Breast epithelium (tissue), 4 donors: ENCODE measurements around the gene PIF1. TPM values are rescaled to one million over a fixed set of nuclear protein-coding genes. Genes with fewer than 3 reads are reported as not detected.

Experiments
- DNase-seq, 2 donors: peaks; one replicate each; pipeline ENCODE4 v3.0.0-alpha.2; 2019; ENCODE audit warnings: low spot score in 2 of 2
- H3K27ac ChIP-seq, 2 donors: fragments of 200-600 bp; sonication (generic) in 1 of 2; one replicate each; pipeline ENCODE4 v1.5.1; 2016 to 2019; ENCODE audit warnings: mild to moderate bottlenecking in 1 of 2
- H3K27me3 ChIP-seq, 2 donors: fragments of 200-600 bp; sonication (generic) in 1 of 2; one replicate each; pipeline versions ENCODE4 v1.5.1 to v1.6.0; 2017 to 2019; ENCODE audit warnings: control low read depth in 1 of 2, mild to moderate bottlenecking in 1 of 2
- H3K36me3 ChIP-seq: fragments of 200-600 bp; one replicate; pipeline ENCODE4 v1.5.1; 2019
- H3K4me1 ChIP-seq, 2 donors: fragments of 200-600 bp; sonication (generic); one replicate each; pipeline ENCODE4 v1.5.1; 2016 to 2019; ENCODE audit warnings: control low read depth in 1 of 2
- H3K4me3 ChIP-seq, 3 donors: fragments of 200-600 bp; sonication (generic); 1 replicate in 2 of 3; 2 replicates in 1 of 3; pipeline ENCODE4 v1.5.1; 2016 to 2019; ENCODE audit warnings: mild to moderate bottlenecking in 3 of 3, moderate library complexity in 2 of 3
- H3K9me3 ChIP-seq, 2 donors: fragments of 200-600 bp; sonication (generic) in 1 of 2; one replicate each; pipeline ENCODE4 v1.5.1; 2016 to 2019; ENCODE audit warnings: control low read depth in 1 of 2
- POLR2A ChIP-seq: fragments of 450-650 bp; IDR thresholded peaks from one replicate; pipeline ENCODE4 v1.6.1; 2016; ENCODE audit warnings: antibody characterized with exemption, mild to moderate bottlenecking, moderate library complexity
- POLR2AphosphoS5 ChIP-seq, 3 donors: sonication (generic); formaldehyde crosslinking; IDR thresholded peaks; one replicate each; pipeline ENCODE4 v1.6.1; 2017; ENCODE audit warnings: antibody characterized with exemption in 3 of 3
- intact Hi-C: fragments of 100-400 bp; cut with DNase I; formaldehyde crosslinking; loops from one replicate; pipeline ENCODE4 v1.15.1; 2023; ENCODE audit warnings: low total_unique reads
- total RNA-seq, 3 donors: library from RNA; depleted of rRNA; stranded (reverse); fragments of >200 nt; gene quantifications; one replicate each; pipeline ENCODE4 v1.1.0, GENCODE V29; 2016
- TF ChIP-seq, protein P1 (sequence below), 3 donors: fragments of 450-650 bp; IDR thresholded peaks; one replicate each; pipeline ENCODE4 v1.5.1; 2016 to 2017; ENCODE audit warnings: antibody characterized with exemption in 3 of 3, mild to moderate bottlenecking in 3 of 3, moderate library complexity in 3 of 3

Gene PIF1
- total RNA-seq, 3 donors from 2014 or later: 0.44 to 1.3 (median 0.66) TPM

DNA sequence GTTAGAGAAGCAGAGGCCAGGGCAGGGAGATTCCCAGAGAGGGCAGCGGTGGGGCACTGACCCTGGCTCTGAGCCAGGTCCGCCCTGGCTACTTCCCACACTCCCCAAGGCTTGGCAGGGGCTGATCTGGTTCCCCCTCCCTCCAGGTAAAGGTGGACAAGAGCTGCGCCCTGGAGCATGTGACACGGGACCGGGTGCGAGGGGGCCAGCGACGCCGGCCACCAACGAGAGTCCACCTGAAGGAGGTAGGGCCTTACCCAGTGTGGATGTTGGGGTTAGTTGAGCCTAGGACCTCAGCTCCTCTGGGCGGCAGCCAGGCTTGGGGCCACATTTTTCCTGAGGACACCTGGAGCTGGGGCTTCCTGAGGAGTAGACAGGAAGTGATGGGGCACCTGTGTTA lies 35.9 kb upstream of the PIF1 start:
- DNase-seq: no peak
- Histone ChIP-seq H3K27me3 (no peaks in the 10 kb centered on the region), H3K9me3 (no peaks in the 10 kb centered on the region), H3K36me3 (no peaks in the 10 kb centered on the region), H3K4me3 (no peak overlapping the region), H3K27ac (no peak overlapping the region), H3K4me1 (peaks cover 0 to 7% of the 10 kb centered on the region in 2 donors)
- intact Hi-C loops: no loop called here
- no peak for TF ChIP-seq POLR2A
- TF ChIP-seq POLR2AphosphoS5 (IDR thresholded peaks at IDR 0.05): no peak
- TF ChIP-seq, protein P1, sequence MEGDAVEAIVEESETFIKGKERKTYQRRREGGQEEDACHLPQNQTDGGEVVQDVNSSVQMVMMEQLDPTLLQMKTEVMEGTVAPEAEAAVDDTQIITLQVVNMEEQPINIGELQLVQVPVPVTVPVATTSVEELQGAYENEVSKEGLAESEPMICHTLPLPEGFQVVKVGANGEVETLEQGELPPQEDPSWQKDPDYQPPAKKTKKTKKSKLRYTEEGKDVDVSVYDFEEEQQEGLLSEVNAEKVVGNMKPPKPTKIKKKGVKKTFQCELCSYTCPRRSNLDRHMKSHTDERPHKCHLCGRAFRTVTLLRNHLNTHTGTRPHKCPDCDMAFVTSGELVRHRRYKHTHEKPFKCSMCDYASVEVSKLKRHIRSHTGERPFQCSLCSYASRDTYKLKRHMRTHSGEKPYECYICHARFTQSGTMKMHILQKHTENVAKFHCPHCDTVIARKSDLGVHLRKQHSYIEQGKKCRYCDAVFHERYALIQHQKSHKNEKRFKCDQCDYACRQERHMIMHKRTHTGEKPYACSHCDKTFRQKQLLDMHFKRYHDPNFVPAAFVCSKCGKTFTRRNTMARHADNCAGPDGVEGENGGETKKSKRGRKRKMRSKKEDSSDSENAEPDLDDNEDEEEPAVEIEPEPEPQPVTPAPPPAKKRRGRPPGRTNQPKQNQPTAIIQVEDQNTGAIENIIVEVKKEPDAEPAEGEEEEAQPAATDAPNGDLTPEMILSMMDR (IDR thresholded peaks at IDR 0.05): no peak

DNA sequence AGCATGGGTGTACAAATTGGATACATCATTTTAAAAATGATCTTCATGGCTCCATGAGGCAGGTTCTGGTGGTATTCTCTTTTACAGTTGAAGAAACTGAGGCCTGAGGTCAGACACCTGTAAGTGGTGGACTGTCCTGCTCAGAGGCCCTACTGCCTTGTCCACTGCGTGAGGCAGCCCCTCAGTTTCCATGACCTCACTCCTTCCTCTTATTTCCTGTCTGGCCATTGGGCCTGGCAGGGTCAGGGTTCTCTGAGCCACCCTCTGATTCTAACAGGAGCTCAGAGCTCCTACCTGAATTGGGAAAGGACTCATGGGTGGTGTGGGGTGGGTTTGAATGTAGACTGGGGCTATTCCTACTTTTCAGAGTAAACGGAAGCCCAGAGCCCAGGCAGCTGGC lies 33.8 kb upstream of the PIF1 start:
- H3K27me3 ChIP-seq: no peaks in the 10 kb centered on the region
- H3K4me1 ChIP-seq: peaks cover 0 to 7% of the 10 kb centered on the region in 2 donors
- DNase-seq: no peak
- no peaks in the 10 kb centered on the region for H3K9me3 ChIP-seq
- intact Hi-C loops: no loop called here
- H3K27ac ChIP-seq: no peak overlapping the region
- no peaks in the 10 kb centered on the region for H3K36me3 ChIP-seq
- TF ChIP-seq POLR2AphosphoS5 (IDR thresholded peaks at IDR 0.05): no peak
- H3K4me3 ChIP-seq: no peak overlapping the region

DNA sequence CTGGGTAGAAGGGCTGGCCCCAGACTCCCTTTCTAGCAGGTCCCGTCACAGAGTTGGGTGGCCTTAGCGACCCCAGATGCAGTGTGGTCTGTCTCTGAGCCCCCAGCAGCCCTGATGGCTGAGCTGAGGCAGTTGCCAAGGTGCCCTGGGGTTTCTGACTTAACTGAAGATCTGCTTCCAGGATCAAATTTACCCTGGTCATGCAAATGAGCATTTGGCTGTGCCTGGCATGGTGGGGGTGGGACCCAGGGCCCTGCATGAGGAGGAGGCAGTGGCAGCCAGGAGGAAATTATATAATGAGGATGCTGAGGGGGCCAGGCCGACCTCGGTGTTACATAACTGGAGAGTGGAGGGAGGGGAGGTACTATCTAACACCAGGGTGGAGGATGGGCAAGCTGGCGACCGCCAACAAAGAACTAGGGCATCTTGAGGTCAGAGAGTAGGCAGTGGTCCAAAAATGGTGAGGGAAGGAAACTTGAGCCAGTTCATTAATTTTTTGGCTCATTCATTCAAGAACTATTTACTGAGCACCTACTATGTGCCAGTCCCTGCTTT lies 32.7 kb upstream of the PIF1 start:
- Histone ChIP-seq H3K4me1 (peaks cover 0 to 7% of the 10 kb centered on the region in 2 donors), H3K27me3 (no peaks in the 10 kb centered on the region), H3K36me3 (no peaks in the 10 kb centered on the region), H3K4me3 (no peak overlapping the region), H3K9me3 (no peaks in the 10 kb centered on the region), H3K27ac (peak overlapping the region; percentile 33 to 76)
- intact Hi-C loops: no loop called here
- TF ChIP-seq, protein P1 (IDR thresholded peaks at IDR 0.05): no peak
- TF ChIP-seq POLR2AphosphoS5 (IDR thresholded peaks at IDR 0.05) (no peak), POLR2A (no peak)
- DNase-seq: no peak

DNA sequence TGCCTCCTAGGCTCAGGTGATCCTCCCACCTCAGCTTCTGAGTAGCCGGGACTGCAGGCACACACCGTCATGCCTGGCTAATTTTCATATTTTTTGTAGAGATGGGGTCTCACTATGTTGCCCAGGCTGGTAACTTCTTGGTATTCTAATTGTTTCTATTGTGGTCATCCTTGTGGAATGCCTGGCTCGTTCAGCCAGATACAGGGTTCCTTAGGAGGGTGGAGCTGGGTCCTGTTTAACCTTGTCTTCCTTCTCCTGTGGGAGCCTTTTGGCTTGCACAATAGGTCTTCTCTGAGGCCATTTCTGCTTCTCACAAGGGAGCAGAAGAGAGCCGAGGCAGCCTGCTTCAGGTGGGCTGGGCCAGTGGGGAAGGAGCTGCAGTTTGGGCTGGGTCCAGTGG lies 32.0 kb upstream of the PIF1 start:
- intact Hi-C loops: no loop called here
- H3K36me3 ChIP-seq: no peaks in the 10 kb centered on the region
- TF ChIP-seq, protein P1 (IDR thresholded peaks at IDR 0.05): no peak
- TF ChIP-seq POLR2A: no peak
- TF ChIP-seq POLR2AphosphoS5 (IDR thresholded peaks at IDR 0.05): no peak

DNA sequence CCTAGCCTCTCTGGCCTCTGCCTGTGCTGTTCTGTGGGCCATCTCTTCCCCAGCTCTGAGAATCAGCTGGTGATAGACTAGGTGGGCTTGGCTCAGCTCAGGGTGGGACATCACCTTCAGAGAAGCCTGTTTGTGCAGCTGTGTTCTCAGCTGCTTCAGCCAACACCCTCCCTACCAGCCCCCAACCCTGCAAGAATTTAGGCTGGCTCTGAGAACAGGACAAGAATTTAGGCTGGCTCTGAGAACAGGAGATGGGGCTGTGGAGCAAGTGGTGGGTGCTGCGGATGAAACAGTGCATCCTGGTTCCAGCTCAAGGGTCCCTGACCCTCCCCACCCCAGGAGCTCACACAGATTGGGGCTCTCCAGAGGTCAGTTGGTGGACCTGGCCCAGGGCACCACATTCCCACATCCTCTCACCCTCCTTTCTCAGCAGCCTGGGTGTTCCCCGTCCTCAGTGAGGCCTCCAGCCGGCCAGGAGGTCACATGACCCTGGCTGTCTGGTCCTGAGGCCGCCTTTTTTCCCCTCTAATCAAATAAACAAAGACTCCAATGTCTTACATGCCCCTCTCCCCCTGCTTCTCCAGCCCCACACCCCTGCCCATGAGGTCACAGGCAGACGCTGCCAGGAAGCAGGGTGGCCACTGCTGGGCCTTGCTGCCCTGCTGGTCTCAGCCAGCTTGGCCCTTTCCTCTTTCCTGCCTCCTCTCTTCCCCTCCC lies 31.1 kb upstream of the PIF1 start:
- TF ChIP-seq POLR2AphosphoS5 (IDR thresholded peaks at IDR 0.05) (no peak), POLR2A (no peak)
- TF ChIP-seq, protein P1 (IDR thresholded peaks at IDR 0.05): no peak
- intact Hi-C loops: no loop called here
- Histone ChIP-seq H3K36me3 (no peaks in the 10 kb centered on the region), H3K27ac (peak overlapping the region; percentile 33 to 76), H3K27me3 (no peaks in the 10 kb centered on the region), H3K4me3 (no peak overlapping the region), H3K4me1 (peaks cover 0 to 7% of the 10 kb centered on the region in 2 donors), H3K9me3 (no peaks in the 10 kb centered on the region)
- no peak for DNase-seq

More for the DNA sequence above, 32.0 kb upstream of the PIF1 start:
- peak overlapping the region; percentile 33 to 76 for H3K27ac ChIP-seq
- peaks cover 0 to 7% of the 10 kb centered on the region in 2 donors for H3K4me1 ChIP-seq
- H3K27me3 ChIP-seq: no peaks in the 10 kb centered on the region
- no peaks in the 10 kb centered on the region for H3K9me3 ChIP-seq
- no peak for DNase-seq
- no peak overlapping the region for H3K4me3 ChIP-seq
